HG03064 (cell line): ENCODE measurements around the gene GFOD1.
"Not testable (repeated sequence)": the region's sequence is repeated elsewhere in the genome, so short reads cannot be mapped to it uniquely, and the experiment has no call there.

Experiments used
- ATAC-seq: cut with Tn5 transposase; IDR thresholded peaks from one replicate; pipeline ENCODE4 v1.9.1; 2021; ENCODE audit warnings: low read depth; ENCODE audit not compliant: unreplicated experiment

GFOD1 gene

DNA sequence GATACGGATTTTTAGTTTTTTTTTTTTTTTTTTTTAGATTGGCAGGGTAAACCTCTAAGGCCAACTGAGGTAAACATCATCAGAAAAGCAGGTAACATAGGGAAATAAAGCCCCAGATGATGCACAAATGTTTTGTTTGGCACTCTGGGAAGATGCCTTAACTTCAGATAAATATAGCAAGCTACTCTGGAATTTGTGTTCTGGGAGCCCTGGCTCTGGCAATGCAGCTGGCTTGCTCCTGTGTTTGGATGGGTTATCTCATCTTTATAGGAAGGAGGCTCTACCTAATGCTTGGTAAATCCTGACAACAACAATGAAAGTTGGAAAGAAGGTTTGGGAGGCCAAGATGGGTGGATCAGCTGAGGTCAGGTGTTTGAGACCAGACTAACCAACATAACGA is 77.4 kb downstream of the GFOD1 start:
- no peak for ATAC-seq

DNA sequence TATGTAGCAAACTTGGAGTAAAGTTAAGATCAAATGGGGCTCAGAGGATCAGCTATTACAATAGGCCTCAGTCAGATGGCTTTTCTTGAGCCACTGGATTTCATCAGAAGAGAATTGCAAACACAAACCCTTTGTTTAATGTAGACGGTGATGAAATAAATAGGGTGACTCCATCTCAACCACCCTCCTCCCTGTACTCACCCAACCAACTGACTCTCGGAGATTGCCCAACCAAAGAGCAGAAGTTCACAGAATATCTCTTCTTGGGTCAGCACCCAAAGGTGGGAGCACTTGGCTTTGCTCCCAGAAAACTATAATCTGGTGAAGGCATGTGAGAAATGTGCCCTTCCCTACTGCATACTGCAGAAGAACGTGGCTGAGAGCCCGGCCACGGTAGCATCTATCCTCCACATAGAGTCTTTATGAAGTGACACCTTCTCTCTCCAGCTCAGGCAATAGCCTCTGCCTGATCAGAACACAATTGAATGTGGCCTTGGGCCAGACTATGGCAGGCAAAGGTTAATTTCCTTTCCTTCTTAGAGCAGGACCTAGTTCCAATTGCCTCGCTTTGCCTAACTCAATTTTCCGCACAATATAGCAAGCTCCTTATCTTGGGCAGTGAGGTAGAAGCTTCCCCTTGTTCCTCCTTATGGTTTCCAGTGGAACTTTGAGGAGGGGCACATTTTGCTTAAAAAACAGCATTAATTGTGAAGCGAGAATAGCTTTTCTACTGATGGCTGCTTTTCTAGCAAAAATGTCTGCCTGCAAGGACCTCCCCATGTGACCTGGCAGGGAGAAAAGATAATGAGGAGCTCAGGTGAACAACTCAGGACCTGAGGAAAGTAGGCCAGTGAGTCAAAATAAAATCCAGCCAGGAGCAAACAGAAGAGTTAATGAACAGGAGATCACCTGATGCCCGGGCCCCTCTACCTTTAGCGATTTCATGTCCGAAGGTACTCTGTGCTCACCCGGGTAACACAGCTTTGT is 79.4 kb downstream of the GFOD1 start:
- ATAC-seq = no peak

DNA sequence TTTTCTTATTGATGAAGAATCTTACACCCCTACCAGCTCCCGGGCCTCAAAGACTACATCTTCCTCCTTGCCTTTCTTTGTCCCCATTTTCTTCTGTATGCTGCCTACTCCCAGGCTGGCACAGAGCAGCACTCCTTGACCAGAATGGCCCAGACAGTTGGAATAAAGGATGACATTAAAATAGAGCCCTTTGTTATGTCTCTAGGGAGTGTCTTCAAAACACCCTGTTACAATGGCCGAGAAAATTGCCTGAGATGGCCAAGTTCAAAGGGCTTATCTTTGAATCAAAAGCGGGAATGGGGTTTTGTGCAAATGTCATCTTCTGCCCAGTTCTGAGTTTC is 80.1 kb downstream of the GFOD1 start:
- ATAC-seq = no peak

DNA sequence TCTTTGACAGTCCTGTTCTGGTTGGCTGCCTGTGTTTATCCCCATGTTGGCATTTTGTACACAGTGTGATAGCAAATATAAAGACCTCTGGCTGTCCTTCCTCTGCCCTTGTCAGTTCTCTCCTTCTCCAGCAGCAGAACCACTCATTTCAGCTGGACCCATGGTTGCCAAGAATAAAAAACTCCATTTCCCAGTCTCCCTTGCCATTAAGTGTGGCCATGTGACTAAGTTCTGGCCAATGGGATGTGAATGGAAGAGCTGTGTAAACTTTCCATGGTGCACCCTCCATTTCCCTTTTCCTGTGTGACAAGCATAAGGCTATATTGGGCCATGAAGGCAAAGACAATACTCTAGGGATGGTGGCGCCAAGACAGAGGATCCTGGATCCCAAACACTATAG is 80.6 kb downstream of the GFOD1 start:
- no peak for ATAC-seq

DNA sequence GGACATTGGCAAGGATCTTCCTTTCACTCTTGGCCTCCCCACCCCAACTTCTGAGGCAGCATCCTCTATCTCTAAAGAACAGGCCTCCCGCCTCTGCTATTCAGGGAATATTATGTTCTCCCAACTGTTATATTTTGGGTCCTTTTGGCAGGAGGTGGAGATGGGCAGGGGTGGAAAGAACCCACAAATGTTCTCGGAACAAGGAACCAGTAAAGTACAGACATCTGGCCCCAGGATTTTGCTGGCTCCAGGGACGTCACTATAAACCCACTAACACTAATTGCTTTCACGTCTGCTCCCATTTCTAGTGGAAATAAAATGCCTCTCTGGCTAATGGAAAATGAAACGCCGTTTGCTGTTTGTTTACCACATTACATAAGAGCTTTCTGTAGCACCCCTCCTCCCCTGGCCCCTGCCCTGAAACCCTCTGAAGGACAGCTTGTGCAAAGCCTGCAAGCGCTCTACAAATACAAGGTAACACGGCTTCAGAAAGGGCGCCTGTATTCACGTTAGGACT is 81.4 kb downstream of the GFOD1 start:
- ATAC-seq = no peak

DNA sequence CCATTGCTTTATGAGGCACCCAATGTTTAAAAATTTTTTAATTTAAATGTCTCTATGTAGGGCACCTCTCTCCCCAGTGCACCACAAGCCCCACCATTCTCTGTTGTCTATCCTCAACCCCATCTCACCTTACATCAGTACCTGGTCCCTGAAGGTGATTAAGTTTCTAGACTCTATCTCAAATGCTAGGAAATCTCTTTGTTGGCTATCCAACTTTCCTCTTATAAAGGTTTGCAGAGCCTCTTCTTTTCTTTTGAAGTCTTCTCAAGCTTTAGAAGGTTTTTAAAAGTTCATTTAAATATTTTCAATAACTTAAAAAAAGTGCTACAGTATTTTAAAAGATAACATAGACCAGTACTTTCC is 82.5 kb downstream of the GFOD1 start:
- no peak for ATAC-seq

DNA sequence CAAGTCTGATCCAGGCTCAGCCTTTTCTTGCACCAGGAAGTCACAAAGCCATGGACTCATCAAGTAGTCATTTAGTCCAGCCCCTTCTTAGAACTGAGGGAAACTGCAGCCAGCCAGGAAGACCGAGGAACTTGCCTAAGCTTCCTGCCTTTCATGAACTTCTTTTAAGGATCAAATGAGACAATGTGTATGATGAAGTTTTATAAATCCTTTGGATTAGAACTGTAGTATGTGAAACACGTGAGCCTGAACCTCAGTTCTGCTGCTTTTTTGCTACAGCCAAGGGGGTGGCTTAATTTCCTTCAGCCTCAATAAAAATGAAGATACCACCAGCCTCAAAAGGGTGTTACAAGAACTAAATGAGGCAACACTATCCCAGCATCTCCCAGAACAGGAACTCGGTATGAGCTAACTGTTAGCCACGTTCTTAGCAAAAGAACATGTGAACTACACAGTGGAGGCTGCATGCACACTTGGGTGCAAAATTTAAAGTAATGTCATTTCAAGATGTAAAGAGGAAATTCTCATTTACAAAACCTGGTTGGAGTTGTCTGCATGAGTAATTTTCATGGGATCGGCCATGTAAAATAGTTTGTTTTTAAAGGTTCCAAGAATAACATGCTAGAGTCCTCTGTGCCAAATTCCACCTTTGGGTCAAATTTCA is 83.0 kb downstream of the GFOD1 start:
- ATAC-seq = no peak

DNA sequence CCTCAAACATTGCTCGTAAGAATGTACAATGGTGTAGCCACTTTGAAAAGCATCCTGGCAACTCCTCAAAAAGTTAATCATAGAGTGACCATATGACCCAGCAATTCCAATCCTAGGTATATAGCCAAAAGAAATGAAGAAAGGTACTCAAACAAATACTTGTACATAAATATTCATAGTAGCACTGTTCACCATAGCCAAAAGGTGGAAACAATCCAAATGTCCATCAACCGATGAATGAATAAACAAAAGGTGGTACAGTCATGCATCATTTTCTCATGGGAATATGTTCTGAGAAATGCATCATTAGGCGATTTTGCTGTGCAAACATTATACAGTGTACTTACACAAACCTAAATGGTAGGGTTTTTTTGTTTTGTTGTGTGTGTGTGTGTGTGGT is 84.7 kb downstream of the GFOD1 start:
- ATAC-seq = no peak

DNA sequence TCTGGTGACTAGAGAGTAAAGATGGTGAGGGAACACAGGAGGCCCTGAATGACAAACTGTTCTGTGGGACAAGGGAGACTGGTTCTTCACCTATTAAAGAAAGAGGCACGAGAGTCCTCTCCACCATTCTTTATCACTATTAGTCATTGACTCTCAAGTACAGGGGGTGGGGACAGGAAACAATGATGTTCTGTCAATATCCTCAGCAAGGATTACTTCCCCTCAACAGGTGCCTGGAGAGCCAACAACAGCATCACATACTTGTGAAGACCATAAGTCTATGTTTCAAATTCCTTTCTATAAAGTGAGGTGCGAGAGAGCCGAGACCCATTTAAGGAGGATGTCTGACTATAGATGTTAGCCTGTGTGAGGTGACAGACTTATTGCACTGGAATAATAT is 86.6 kb downstream of the GFOD1 start:
- ATAC-seq = no peak

DNA sequence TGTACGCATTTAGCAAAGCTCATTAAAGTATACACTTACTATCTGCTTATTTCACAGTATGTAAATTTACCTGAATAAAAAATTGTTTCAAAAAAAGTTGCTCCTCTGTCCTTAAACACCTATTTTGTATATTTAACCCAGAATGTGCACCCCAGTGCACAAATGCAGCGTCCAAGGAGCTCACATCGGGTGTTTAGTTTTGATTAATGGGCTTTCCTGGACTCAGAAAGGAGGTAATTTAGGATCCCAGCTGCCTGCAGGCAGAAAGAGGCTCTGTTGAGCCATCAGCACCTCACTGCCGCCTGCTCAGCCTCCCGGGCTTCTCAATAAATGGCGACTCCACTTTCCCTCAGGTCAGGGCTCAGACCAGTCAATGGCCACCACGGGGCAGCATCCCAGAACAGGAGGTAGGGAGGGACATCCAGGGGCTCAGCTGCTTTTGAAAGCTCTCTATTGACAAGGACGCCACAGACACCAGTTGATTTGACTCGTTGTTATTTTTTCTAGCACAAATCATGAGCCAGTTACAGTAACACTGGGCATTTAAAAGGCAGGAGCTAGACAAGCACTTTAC is 88.9 kb downstream of the GFOD1 start:
- ATAC-seq = no peak

DNA sequence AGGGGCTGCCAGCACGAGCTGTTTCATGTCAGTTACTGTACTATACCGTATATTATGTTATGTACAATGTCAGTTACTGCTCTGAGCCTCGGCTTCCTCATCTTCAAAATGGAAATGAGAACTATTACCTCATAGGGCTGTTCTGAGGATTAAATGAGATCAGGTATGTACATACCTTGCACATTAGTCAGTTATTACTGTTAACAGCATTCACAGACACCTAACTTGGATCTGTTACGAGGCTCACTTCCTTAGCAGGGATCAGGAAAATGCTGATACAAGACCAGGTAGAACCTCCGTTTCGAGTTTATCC is 89.4 kb downstream of the GFOD1 start:
- no peak for ATAC-seq

DNA sequence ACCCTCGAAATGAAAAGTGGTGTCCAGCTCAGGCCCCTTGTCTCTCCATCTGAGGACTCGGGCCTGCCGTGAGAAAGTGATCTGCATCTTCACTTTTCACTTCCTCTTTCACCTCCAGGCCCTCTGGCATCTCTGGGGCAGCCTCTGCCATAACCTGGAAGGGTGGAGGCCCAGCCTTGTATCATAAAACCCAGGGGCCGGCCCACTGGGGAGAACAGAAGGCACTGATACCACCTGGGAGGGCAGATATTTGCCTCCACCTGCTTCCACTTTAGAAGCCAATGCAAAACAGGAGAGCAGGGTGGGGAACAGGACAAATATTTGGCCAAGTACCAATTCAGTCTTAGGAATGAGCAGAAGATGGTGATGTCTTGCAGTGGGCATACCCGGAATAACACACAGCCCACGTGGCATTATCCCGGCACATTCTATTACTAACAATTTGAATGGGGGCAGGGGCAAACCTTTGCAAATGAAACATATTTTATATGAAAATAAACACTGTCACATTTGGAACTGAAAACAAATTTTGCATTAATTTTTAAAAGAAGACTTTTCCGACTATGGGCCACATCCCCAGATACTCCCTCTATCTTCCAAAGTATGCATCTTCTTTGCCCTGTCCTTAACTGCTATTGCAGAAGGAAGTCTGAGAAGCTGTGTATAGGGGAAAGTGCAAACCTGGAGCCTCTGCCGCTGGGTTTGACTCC is 89.9 kb downstream of the GFOD1 start:
- peak; percentile 76 for ATAC-seq

DNA sequence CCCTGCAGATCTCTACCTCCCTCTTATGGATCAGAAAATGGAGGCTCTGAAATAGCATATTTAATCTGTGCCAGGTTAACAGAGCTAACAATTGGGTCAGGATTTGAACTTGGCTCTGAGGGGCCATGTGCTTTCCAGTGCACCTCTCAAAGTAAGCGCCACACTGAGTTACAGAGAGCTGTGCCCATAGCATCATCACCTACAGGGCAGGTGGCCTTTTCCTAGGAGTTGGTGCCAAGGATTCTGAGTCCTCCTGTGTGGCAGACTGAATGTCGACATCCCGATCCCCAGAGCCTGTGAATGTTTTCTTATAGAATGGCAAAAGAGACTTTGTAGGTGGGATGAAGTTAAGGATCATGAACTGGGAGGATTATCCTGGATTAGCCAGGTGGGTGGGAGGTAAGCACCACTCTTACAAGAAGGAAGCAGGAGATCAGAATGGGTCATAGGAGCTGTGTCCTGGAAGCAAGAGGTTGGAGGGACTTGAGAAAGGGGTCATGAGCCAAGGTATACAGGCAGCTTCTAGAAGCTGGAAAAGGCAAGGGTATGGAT is 91.1 kb downstream of the GFOD1 start:
- no peak for ATAC-seq

DNA sequence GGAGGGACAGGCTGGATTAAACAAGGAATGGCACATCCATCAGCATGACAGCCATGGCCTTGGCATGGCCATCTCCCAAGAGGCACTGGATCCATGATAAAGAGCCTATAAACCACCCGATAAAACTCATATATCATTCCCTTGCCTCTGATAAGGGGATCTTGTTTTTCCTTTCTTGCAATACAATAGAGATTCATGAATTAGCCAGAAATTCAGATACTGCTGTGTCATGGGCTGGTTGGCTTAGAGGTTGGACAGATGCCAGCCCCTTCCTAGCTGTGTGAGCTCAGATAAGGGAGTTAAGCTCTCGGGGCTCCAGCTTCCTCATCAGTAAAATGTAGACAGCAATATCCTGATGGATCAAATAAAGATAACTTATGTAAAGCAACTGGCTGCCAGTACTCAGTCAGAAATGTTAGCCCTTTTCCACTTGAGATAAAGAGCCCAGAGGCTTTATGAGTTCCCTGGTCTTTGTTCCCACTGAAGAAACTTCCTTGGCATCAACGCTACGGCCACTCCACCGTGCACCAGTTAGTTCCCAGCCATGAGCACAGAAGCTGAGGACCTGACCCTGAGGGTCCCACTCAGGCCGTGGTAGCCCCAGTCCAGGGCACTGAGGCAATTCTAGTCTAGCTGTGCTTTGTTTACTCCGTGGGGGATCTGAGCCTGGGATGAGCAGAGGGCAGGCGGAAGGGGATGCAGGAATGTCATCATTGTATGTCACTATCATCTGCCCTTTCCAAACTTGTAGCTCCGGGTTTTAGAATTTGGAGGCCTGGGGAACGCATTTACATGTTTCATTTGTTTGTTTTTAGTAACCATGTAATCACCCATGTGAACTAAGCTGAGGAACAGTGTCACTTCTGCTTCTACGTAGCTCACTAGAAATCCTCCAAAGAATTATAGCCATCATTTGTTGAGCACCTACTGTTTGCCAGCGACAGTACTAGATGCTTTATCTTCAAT is 91.8 kb downstream of the GFOD1 start:
- no peak for ATAC-seq

DNA sequence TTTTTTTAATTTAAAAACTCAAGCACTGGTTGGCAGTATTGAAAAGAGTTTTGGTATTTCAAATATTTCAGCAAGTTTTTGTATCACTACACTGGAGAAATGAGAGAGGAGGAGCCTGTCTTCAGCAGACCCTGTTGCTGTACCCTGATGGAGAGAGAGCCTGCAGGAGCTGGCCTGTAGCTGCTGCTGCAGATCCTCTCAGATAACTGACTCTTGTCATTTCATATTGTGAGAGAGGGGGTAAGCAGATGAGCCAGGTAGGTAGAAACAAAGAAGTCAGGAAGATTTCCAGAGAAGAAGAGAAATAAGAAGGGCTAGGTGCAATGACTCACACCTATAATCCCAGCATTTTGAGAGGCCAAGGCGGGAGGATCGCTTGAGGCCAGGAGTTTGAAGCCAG is 94.9 kb downstream of the GFOD1 start:
- ATAC-seq = no peak

DNA sequence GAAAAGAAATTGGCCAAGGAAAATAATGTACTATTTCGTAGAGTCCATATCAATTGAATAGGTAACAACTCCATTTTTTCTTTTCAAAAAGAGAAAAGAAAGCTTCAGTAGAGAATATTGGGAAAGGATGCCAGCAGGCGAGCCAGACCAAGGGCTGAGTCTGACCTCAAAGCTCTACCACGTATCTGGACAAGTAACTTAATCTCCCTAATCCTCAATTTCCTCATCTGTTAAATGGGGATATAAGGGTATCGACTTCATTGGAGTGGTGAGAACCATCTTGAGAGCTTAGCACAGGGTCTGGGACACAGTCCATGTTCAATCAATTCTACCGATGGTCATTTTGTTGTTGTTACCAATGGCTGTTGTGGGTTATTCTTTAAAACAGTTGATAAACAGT is 95.9 kb downstream of the GFOD1 start:
- no peak for ATAC-seq

DNA sequence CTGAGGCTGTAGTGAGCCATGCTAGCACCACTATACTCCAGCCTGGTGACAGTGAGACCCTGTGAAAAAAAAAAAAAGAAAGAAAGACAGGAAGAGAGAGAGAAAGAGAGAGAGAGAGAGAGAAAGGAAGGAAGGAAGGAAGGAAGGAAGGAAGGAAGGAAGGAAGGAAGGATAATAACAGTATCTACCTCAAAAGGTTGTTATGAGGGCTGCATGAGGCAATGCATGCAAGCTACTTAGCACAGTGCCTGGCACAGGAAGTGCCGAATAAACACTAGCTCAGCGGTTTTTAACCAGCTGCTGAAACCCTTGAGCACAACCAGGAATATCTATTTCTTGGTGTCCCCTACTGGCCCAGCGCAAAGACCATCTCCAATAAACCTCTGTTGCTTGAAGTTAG is 96.7 kb downstream of the GFOD1 start:
- ATAC-seq = no peak

DNA sequence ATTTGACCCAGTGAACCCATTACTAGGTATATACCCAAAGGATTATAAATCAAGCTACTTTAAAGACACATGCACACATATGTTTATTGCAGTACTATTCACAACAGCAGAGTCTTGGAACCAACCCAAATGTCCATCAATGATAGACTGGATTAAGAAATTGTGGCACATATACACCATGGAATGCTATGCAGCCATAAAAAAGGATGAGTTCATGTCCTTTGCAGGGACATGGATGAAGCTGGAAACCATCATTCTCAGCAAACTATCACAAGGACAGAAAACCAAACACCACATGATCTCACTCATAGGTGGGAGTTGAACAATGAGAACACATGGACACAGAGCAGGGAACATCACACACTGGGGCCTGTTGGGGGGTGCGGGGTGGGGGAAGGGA is 98.2 kb downstream of the GFOD1 start:
- not testable (repeated sequence) for ATAC-seq

DNA sequence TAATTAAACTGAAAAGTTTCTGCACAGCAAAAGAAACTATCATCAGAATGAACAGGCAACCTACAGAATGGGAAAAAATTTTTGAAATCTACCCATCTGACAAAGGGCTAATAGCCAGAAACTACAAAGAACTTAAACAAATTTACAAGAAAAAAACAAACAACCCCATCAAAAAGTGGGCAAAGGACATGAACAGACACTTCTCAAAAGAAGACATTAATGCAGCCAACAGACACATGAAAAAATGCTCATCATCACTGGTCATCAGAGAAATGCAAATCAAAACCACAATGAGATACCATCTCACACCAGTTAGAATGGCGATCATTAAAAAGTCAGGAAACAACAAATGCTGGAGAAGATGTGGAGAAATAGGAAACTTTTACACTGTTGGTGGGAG is 98.6 kb downstream of the GFOD1 start:
- ATAC-seq = not testable (repeated sequence)

DNA sequence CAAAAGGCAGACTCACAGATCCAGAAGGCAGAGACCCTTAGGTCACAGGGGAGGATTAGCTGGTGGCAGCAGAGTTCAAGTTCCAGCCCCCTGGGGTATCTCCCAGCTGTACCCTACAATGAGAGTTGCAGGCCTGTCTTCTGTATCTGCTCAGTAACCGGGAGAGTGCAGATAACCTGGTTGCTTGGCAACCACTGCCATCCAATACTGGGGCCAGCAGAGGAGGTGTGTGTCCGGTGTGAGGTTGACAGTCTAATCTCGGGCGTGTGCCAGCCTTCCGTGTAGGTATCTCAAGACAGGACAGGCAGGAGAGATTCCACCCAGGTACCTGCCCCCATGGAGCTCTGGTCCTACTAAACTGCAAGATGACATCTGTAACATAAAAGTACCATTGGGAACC is 102.4 kb downstream of the GFOD1 start:
- ATAC-seq = no peak
